Measurements from ENCODE around the gene DNAJB8.
A peak's percentile ranks its signal among the peaks of the same experiment; 100 is the strongest.

DNA sequence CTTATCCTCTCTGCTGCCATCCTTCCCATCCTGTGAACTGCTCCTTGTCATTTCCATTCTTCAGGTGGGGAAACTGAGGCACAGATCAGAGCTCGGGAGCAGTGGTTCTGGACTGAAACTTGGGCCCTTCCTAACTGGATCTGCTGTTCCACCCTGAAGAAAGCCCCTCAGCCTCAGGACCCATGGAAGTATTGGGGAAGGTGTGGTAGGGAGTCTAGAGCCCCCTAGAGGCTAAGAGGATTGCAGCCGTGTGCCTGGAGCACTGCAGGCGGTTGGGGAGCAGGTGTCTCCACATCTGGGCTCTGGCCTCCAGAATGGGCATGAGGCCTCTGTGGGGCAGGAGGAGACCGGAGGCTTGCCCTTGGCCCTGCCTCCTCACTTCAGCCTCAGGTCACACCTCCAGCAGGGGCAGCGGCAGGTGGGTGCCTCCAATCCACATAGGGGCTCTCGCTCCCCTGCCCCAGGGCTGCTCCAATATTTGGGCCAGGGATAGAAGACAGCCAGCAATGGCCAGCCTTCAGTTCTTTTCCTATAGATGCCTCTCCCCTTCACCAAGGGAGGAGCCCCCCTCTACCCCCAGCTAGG is 28.1 kb downstream of the DNAJB8 start:
- TF ChIP-seq RFX5 (IDR thresholded peaks at IDR 0.05): no peak
- no peak for TF ChIP-seq CHD2 (IDR thresholded peaks at IDR 0.05; ENCODE audit: low read length, partially characterized antibody)
- TF ChIP-seq MAZ (IDR thresholded peaks at IDR 0.05; ENCODE audit: borderline replicate concordance, low read depth, low read length): no peak
- TF ChIP-seq POLR2A (IDR thresholded peaks at IDR 0.05; ENCODE audit: low read length): no peak
- TF ChIP-seq EP300 (IDR thresholded peaks at IDR 0.05): no peak
- TF ChIP-seq CEBPB (IDR thresholded peaks at IDR 0.05): no peak
- TF ChIP-seq, protein P1, sequence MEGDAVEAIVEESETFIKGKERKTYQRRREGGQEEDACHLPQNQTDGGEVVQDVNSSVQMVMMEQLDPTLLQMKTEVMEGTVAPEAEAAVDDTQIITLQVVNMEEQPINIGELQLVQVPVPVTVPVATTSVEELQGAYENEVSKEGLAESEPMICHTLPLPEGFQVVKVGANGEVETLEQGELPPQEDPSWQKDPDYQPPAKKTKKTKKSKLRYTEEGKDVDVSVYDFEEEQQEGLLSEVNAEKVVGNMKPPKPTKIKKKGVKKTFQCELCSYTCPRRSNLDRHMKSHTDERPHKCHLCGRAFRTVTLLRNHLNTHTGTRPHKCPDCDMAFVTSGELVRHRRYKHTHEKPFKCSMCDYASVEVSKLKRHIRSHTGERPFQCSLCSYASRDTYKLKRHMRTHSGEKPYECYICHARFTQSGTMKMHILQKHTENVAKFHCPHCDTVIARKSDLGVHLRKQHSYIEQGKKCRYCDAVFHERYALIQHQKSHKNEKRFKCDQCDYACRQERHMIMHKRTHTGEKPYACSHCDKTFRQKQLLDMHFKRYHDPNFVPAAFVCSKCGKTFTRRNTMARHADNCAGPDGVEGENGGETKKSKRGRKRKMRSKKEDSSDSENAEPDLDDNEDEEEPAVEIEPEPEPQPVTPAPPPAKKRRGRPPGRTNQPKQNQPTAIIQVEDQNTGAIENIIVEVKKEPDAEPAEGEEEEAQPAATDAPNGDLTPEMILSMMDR (IDR thresholded peaks at IDR 0.05): peak; percentile 23; the same call in 2 of the 3 replicates
- no peak for TF ChIP-seq SMC3 (IDR thresholded peaks at IDR 0.05)
- TF ChIP-seq PHF8 (IDR thresholded peaks at IDR 0.05; ENCODE audit: borderline replicate concordance, low read depth): no peak

Data from A549 (cell line).